ENCODE data around the gene IBA57.

- TF ChIP-seq EZH2 (IDR thresholded peaks at IDR 0.05; ENCODE audit: low read length) (no peak), CTCF (optimal IDR thresholded peaks at IDR 0.05 in 1 of 3, IDR thresholded peaks at IDR 0.05 in 1 of 3, conservative IDR thresholded peaks at IDR 0.05 in 1 of 3; ENCODE audit: extremely low read depth in 1 of 3, insufficient read depth in 2 of 3, low read length in 3 of 3) (no peak)
These were observed 3.1 kb downstream of the IBA57 start for GRCh38 chr1:228168563-228169270.

All from keratinocyte (primary cell).